ENCODE results near the gene NPL.

- TF ChIP-seq POLR2A (IDR thresholded peaks at IDR 0.05) = no peak
- no peak for TF ChIP-seq CTCF (IDR thresholded peaks at IDR 0.05)
- TF ChIP-seq EP300 (IDR thresholded peaks at IDR 0.05) = no peak
Observed at GRCh38 chr1:182850319-182850718, 60.7 kb downstream of the NPL start.
